ENCODE data around the gene NTRK1.

NTRK1 gene

DNA sequence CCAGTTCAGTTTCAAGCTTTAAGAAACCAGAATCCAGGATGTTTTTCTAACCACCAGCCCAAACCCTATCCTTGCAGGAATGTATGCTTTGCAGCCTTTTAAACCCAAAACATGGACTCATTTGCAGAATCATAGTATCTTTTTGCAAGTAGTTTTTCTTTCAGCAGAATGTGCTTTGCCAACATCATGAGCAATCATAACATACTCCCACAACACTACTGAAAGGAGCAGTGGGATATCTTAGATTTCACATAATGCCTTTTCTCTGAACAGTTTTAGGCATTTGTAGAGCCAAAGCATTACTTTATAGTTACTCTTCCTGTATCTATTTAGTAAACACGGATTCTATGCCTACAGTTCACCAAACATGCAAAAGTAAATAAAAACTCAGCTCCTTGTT is 34.0 kb upstream of the NTRK1 start:
- no peaks in the 10 kb centered on the region for H3K36me3 ChIP-seq (ENCODE audit: insufficient read depth, low read length)
- H3K9me3 ChIP-seq (ENCODE audit: control insufficient read depth, insufficient read depth, low read length), result no peaks in the 10 kb centered on the region
- H3K9ac ChIP-seq (ENCODE audit: low read depth, low read length), result no peak overlapping the region
- H3K4me1 ChIP-seq (ENCODE audit: insufficient read depth, low read length), result no peaks in the 10 kb centered on the region

DNA sequence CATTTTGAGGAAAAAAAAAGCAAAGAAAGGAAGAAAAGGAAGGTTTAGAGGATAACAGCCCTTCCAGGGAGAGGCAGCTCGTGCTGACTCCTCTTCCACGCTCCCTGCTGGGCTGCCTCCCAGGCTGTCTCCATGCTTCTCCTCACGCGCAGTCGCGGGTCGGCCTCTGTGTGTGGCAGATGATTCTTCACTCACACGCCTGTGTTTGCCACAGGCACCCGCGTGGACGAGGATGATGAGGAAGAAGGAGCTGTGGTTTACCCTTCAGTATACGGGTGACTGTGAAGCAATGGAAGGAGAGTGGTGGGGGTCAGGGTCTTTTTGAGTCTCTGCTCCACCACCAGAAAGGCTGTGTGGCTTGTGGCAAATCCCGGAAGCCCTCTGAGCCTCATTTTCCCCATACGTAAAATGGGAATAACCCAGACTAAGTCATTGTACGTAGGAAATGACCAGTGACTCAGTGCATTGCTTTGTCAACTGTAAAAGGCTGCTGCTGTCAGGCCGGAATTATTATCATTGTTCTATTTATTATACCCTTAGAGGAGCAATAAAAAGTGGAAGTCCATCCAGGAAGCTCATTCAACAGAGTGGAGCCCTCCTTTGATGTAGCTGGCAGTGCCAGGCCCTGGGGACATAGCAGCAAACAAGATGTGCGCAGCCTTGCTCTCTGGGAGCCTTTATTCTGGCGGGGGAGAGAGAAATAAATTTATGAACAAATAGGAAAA is 32.1 kb upstream of the NTRK1 start:
- H3K9ac ChIP-seq (ENCODE audit: low read depth, low read length), result no peak overlapping the region
- H3K9me3 ChIP-seq (ENCODE audit: control insufficient read depth, insufficient read depth, low read length), result no peaks in the 10 kb centered on the region
- no peaks in the 10 kb centered on the region for H3K4me1 ChIP-seq (ENCODE audit: insufficient read depth, low read length)
- H3K36me3 ChIP-seq (ENCODE audit: insufficient read depth, low read length), result no peaks in the 10 kb centered on the region

DNA sequence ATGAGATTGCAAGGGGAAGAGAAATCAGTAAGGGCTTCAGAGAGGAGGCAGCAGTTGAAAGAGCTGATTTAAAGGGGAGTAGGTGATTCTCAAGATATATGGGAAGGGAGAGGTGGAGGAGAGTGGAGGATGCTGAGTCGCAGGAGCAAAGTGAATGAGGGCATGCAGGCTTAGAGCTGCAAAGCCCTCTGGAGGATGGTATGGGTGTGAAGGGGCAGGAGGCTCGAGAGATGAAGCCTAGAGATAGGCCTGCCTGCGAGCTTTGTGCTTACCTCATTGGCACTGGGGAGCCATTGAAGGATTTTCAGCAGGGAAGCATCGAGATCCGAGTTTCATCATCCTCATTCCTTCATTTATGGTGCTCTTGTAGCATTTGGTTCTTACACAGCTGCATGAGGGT is 28.2 kb upstream of the NTRK1 start:
- no peaks in the 10 kb centered on the region for H3K9me3 ChIP-seq (ENCODE audit: control insufficient read depth, insufficient read depth, low read length)
- no peak overlapping the region for H3K9ac ChIP-seq (ENCODE audit: low read depth, low read length)
- no peaks in the 10 kb centered on the region for H3K36me3 ChIP-seq (ENCODE audit: insufficient read depth, low read length)
- H3K4me1 ChIP-seq (ENCODE audit: insufficient read depth, low read length), result no peaks in the 10 kb centered on the region

DNA sequence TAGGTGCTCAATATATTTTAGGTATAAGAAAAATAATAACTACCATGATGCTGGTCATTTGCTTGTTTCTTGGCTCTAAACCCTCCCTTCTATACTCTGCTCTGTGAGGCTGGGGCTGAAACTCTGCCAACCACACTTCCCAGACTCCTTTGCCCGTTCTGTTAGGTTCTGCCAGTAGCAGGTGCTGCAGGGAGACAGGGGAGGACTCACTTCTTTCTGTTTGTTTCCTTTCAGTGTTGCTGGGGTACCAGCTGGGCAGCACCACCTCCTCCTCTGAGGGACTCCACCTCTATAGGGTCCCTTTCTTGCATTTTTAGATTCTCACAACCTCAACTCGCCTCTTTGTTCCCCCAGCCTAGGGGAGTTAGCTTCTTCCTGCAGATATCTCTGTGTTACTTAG is 27.1 kb upstream of the NTRK1 start:
- no peaks in the 10 kb centered on the region for H3K4me1 ChIP-seq (ENCODE audit: insufficient read depth, low read length)
- no peaks in the 10 kb centered on the region for H3K36me3 ChIP-seq (ENCODE audit: insufficient read depth, low read length)
- no peaks in the 10 kb centered on the region for H3K9me3 ChIP-seq (ENCODE audit: control insufficient read depth, insufficient read depth, low read length)
- H3K9ac ChIP-seq (ENCODE audit: low read depth, low read length), result no peak overlapping the region

DNA sequence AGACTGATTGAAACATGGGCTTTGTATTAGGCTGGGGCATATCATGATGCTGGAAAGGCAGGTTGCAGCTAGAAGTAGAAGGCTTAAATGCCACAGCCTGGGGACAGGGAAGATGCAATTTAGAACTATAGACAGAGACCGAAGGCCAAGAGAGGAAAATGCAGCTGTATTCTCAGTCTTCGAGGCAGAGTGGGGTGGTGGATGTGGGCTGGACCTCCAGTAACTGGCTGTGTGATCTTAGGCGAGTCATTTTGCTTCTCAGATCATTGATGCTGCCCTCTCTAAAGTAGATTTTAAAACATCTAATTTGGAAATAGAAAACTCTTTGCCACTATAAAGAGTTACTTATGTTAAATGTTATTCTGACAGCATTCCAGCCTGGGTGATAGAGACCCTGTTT is 26.3 kb upstream of the NTRK1 start:
- Histone ChIP-seq H3K4me1 (ENCODE audit: insufficient read depth, low read length) (no peaks in the 10 kb centered on the region), H3K9ac (ENCODE audit: low read depth, low read length) (no peak overlapping the region), H3K36me3 (ENCODE audit: insufficient read depth, low read length) (no peaks in the 10 kb centered on the region), H3K9me3 (ENCODE audit: control insufficient read depth, insufficient read depth, low read length) (no peaks in the 10 kb centered on the region)

DNA sequence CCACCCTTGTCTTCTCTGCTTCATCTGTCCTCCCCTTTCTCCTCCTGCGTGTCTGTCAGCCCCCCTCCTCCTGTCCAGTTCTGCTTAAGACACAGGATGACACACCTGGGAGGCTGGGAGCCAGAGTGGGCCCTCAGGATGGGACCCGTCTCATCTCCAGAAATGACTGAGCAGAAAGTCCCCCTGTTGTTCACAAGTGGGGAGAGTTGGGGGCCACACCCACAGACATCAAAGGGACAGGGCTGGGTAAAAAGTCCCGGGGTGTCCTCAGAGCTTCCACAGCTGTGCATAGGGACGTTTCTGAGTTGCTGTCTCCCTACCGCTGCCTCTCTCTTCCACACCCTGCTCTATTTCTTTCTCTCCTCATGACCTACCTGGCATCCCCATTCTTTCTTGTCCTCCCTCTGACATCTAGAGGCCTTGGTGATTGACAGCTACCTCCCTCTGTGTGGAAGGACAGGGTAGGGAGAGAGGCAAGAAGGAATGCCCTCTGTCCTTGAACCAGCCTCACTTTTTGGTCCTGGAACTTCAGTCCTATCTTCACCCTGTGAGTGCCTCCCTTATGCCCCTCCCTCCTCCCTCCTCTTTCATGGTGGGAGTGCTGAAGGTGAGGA is 24.5 kb upstream of the NTRK1 start:
- H3K9ac ChIP-seq (ENCODE audit: low read depth, low read length), result no peak overlapping the region
- no peaks in the 10 kb centered on the region for H3K36me3 ChIP-seq (ENCODE audit: insufficient read depth, low read length)
- no peaks in the 10 kb centered on the region; the same call in 1 of the 2 replicates for H3K4me1 ChIP-seq (ENCODE audit: insufficient read depth, low read length)
- no peaks in the 10 kb centered on the region for H3K9me3 ChIP-seq (ENCODE audit: control insufficient read depth, insufficient read depth, low read length)

DNA sequence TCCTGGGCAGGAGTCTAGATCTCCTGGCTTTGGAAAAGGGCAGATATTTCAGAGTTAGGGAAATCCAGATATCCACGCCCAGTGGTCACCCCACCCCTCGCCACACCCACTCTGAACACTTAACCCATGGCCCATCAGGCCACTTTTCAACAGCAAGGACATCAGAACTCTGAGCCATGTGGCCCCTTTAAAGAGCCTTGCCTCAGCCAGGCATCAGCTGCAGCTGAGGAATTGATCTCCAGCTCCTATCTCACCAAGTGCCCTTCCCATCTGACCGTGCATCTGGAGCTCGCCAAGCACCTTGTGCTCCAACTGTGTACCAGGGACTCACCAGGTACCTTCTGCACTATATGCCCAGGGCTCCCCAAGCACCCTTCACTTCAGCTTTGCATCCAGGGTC is 23.8 kb upstream of the NTRK1 start:
- Histone ChIP-seq H3K9ac (ENCODE audit: low read depth, low read length) (no peak overlapping the region), H3K36me3 (ENCODE audit: insufficient read depth, low read length) (no peaks in the 10 kb centered on the region), H3K9me3 (ENCODE audit: control insufficient read depth, insufficient read depth, low read length) (no peaks in the 10 kb centered on the region), H3K4me1 (ENCODE audit: insufficient read depth, low read length) (no peaks in the 10 kb centered on the region; the same call in 1 of the 2 replicates)

DNA sequence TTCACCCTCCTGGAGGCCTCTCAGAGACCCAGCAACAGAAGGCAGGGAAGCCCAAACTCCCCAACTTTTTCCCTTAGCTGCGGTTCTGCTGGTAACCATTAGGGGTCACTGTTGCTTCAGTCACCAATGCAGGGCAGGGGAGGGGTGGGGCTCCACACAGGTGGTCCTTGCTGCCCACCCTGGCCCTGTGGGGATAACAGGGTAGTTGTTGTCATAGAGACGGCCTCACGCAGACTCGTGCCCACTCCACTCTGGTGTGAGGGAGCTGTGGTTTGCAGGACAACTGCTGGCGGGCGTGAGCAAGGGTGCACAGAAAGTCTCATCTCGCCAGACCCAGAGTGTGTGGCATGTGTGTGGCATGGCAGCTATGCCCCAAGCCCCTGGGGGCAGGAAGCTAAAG is 21.7 kb upstream of the NTRK1 start:
- Histone ChIP-seq H3K4me1 (ENCODE audit: insufficient read depth, low read length) (no peaks in the 10 kb centered on the region; the same call in 1 of the 2 replicates), H3K9ac (ENCODE audit: low read depth, low read length) (no peak overlapping the region), H3K36me3 (ENCODE audit: insufficient read depth, low read length) (no peaks in the 10 kb centered on the region), H3K9me3 (ENCODE audit: control insufficient read depth, insufficient read depth, low read length) (no peaks in the 10 kb centered on the region)

DNA sequence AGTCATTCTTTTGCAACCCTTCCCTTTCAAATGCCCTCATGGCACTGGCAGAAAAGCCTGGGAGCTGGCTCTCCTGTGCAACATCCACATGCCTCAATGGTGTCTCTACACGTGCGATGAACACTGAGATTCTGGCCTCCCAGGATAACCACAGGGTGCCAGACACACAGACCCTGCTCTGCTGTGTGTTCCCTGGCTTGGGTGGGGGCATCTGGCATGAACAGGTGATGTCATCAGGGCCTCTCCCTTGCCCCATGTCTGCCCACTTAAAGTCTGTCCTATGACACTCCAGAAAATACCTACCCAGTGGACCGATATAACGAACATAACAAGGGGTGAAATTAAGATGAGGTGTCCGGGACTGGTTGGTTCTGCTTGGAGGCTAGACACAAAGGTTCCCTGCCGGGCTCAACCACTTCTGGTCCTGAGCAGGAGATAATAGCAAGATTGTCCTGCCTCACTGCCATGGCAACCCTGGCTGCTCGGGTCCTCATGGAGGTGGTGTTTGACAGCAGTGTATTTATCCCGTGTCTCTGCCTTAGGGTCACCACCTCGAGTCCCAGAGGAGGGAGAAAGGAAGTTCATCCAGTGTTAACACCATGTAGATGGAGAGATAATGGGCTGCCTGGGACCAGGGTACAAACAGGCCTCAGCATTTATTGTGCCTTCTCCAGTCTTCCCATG is 21.1 kb upstream of the NTRK1 start:
- H3K9ac ChIP-seq (ENCODE audit: low read depth, low read length), result no peak overlapping the region
- H3K4me1 ChIP-seq (ENCODE audit: insufficient read depth, low read length), result peaks cover 3% of the 10 kb centered on the region; the same call in 1 of the 2 replicates
- no peaks in the 10 kb centered on the region for H3K9me3 ChIP-seq (ENCODE audit: control insufficient read depth, insufficient read depth, low read length)
- no peaks in the 10 kb centered on the region for H3K36me3 ChIP-seq (ENCODE audit: insufficient read depth, low read length)

DNA sequence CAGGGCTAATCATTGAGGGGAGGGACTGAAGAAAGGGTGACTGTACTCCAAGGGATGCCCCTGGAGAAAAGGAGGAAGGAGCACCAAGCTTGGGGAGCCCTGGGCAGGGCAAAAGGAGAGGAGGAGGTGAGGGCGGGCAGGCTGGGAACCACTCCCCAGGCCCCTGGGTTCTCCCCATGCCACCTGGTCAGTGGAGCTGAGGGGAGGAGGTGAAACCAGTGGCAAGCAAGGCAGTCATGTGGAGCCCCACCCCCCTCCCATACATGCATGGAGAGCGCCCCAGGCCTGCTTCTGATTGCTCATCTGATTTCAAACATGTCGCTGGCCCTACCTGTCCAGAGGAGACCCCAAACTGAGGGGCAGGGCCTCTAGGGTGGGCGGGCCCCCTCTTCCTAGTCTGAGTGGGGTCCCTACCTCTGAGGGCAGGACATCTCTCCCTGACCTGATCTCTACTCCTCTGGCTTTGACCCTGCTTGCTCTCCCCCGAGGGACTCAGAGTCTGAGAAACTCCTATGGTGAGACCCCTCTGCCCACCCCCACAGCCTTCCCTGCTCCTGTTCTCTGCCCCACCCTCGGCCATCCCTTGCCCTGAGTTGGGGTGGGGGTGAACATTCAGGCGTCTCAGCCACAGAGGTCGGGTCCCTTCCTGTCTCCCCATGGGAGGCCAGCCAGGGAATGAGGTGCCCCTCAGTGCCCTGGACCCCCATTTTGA is 20.3 kb upstream of the NTRK1 start:
- Histone ChIP-seq H3K4me1 (ENCODE audit: insufficient read depth, low read length) (peaks cover 3% of the 10 kb centered on the region; the same call in 1 of the 2 replicates), H3K9me3 (ENCODE audit: control insufficient read depth, insufficient read depth, low read length) (no peaks in the 10 kb centered on the region), H3K36me3 (ENCODE audit: insufficient read depth, low read length) (no peaks in the 10 kb centered on the region), H3K9ac (ENCODE audit: low read depth, low read length) (no peak overlapping the region)

DNA sequence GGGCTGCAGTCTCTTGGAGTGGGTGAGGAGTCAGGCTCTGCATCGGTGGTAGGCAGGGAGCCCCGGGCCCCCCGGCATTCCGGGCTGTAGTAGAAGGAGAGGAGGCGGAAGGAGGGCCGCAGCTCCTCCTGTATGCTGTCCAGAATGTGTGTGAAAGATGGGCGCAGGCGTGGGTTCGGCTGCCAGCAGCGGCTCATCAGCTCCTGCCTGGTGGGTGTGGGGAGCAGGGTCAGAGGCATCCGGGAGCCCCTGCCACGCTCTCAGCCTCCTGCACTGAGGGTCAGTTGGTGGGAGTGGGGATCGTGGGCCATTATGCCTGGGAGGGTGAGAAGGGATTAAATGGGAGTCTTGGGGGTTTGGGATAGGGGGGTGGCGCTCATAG is 19.8 kb upstream of the NTRK1 start:
- H3K9me3 ChIP-seq (ENCODE audit: control insufficient read depth, insufficient read depth, low read length), result no peaks in the 10 kb centered on the region
- no peaks in the 10 kb centered on the region for H3K36me3 ChIP-seq (ENCODE audit: insufficient read depth, low read length)
- no peak overlapping the region for H3K9ac ChIP-seq (ENCODE audit: low read depth, low read length)
- H3K4me1 ChIP-seq (ENCODE audit: insufficient read depth, low read length), result peaks cover 3% of the 10 kb centered on the region; the same call in 1 of the 2 replicates

DNA sequence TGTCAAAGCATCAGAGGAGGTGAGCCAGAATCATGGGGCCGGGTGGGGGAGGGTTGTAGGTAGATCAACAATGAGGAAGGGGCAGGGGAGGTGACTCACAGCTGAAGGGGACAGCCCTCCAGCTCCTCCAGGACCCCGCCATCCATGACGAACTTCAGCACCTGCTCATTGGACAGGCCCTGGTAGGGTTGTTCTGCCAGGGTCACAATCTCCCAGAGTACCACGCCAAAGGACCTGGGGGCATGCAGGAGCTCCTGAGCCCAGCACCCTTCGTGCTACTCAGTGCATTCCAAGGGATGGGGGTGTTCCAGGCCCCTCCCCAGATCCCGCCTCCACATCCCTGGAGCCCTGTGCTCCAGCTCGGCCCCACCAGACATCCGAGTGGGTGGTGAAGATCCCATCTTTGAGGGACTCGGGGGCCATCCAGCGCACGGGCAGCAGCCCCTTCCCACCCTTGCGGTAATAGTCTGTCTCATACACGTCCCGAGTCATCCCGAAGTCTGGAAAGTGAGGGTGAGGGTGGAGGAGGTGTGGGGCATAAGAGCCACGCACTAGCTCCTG is 19.3 kb upstream of the NTRK1 start:
- H3K36me3 ChIP-seq (ENCODE audit: insufficient read depth, low read length), result no peaks in the 10 kb centered on the region
- H3K4me1 ChIP-seq (ENCODE audit: insufficient read depth, low read length), result peaks cover 3% of the 10 kb centered on the region; the same call in 1 of the 2 replicates
- no peaks in the 10 kb centered on the region for H3K9me3 ChIP-seq (ENCODE audit: control insufficient read depth, insufficient read depth, low read length)
- no peak overlapping the region for H3K9ac ChIP-seq (ENCODE audit: low read depth, low read length)

DNA sequence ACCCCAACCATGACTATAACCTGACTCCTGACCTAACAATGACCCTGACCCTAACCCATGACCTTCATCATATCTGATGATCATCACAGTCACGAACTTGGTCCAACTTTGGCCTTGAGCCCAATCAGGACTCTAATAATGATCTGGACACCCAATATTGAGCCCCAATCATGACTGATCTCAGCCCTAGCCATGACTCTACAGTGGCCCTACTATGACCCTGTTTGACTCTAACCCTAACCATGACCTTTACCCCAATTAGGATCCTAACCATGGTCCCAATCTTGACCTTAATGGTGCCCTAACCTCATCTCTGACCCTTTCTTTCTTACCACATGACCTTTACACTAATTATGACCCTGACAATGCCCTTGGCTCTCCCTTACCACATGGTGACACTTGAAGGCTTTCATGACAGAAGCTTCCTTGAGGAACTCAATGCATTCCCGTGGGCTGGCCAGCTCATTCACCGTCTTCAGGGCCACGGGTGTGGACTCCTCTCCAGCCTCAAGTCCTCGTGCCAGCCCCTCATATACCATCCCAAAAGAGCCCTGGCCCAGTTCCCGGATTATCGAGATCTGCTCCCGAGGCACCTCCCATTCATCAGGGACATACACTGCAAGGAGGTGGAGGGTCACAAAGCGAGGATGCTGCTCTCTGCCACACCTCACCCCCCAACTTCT is 17.9 kb upstream of the NTRK1 start:
- peaks cover 3% of the 10 kb centered on the region; the same call in 1 of the 2 replicates for H3K4me1 ChIP-seq (ENCODE audit: insufficient read depth, low read length)
- no peak overlapping the region for H3K9ac ChIP-seq (ENCODE audit: low read depth, low read length)
- H3K36me3 ChIP-seq (ENCODE audit: insufficient read depth, low read length), result no peaks in the 10 kb centered on the region

DNA sequence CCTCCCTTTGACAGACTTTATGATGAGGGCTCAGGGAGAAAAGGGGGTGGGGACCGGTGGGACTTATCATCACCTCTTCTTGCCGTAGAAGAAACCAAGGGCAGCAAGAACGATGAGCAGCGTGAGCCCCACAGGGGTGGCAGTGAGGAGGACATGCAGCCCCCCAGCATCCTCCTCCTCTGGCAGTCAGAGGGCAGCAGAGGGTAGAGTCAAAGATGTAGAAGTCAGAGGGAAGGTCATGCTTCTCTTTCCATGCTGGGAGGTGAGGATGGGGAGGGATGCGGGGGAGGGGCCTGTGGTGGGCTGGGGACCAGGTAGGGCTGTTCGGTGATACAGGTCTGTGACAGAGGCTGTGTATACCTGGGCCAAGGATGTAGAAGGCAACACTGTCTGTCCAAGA is 16.6 kb upstream of the NTRK1 start:
- Histone ChIP-seq H3K9ac (ENCODE audit: low read depth, low read length) (no peak overlapping the region), H3K9me3 (ENCODE audit: control insufficient read depth, insufficient read depth, low read length) (no peaks in the 10 kb centered on the region), H3K4me1 (ENCODE audit: insufficient read depth, low read length) (peaks cover 6% of the 10 kb centered on the region; the same call in 1 of the 2 replicates), H3K36me3 (ENCODE audit: insufficient read depth, low read length) (no peaks in the 10 kb centered on the region)

More for the DNA sequence above, 17.9 kb upstream of the NTRK1 start:
- H3K9me3 ChIP-seq (ENCODE audit: control insufficient read depth, insufficient read depth, low read length), result no peaks in the 10 kb centered on the region
